ENCODE data around the gene TRIM41.

Gene TRIM41

GRCh38 chr5:181233088-181233800, 10.2 kb downstream of the TRIM41 start:
- DNase-seq (ENCODE audit: low spot score) = no peak

GRCh38 chr5:181233801-181234454, 10.8 kb downstream of the TRIM41 start:
- no peak for DNase-seq (ENCODE audit: low spot score)

- DNase-seq (ENCODE audit: low spot score) = no peak
These were observed 11.6 kb downstream of the TRIM41 start for GRCh38 chr5:181234455-181235306.

- no peak for DNase-seq (ENCODE audit: low spot score)
These were observed 12.2 kb downstream of the TRIM41 start for GRCh38 chr5:181235323-181235688.

GRCh38 chr5:181235689-181236366, 12.7 kb downstream of the TRIM41 start:
- DNase-seq (ENCODE audit: low spot score) = no peak

- DNase-seq (ENCODE audit: low spot score) = no peak
These were observed 13.4 kb downstream of the TRIM41 start for GRCh38 chr5:181236471-181236870.

GRCh38 chr5:181236954-181237641, 14.0 kb downstream of the TRIM41 start:
- no peak for DNase-seq (ENCODE audit: low spot score)

GRCh38 chr5:181237729-181238385, 14.8 kb downstream of the TRIM41 start:
- DNase-seq (ENCODE audit: low spot score) = no peak

- DNase-seq (ENCODE audit: low spot score) = no peak
These were observed 16.1 kb downstream of the TRIM41 start for GRCh38 chr5:181239062-181239663.

GRCh38 chr5:181241393-181241975, 18.4 kb downstream of the TRIM41 start:
- peak; percentile 86 for DNase-seq (ENCODE audit: low spot score)

GRCh38 chr5:181242031-181242451, 19.0 kb downstream of the TRIM41 start:
- DNase-seq (ENCODE audit: low spot score) = no peak

- DNase-seq (ENCODE audit: low spot score) = no peak
These were observed 20.0 kb downstream of the TRIM41 start for GRCh38 chr5:181243018-181243563.

- DNase-seq (ENCODE audit: low spot score) = peak; percentile 91
These were observed 20.7 kb downstream of the TRIM41 start, which contains the start of gene RACK1 for GRCh38 chr5:181243564-181244343. Gene RACK1, minus strand, starts transcription at chr5:181243906. Its CDS starts 106 bp downstream, at chr5:181243800.

- DNase-seq (ENCODE audit: low spot score) = no peak
These were observed 22.6 kb downstream of the TRIM41 start for GRCh38 chr5:181245427-181246275.

- DNase-seq (ENCODE audit: low spot score) = peak; percentile 87
These were observed 23.4 kb downstream of the TRIM41 start for GRCh38 chr5:181246276-181247049.

- no peak for DNase-seq (ENCODE audit: low spot score)
These were observed 25.2 kb downstream of the TRIM41 start for GRCh38 chr5:181248277-181248676.

- no peak for DNase-seq (ENCODE audit: low spot score)
These were observed 32.2 kb downstream of the TRIM41 start for GRCh38 chr5:181255276-181255675.
